Measurements from ENCODE around the gene SLC25A53.

DNA sequence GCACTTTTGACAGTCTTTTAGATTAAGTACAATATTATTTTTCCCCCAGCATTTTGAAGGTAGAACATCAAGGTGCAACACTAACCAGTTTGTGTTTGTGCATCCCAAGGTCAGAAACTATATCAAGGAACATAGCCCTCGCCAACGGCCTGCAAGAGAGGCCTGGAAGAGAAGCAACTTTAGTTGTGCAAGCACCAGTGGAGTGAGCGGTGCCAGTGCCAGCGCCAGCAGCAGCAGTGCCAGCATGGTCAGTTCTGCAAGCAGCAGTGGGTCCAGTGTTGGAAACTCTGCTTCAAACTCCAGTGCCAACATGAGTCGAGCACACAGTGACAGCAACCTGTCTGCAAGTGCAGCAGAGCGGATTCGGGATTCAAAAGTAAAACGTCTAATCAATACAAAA lies 31.1 kb upstream of the SLC25A53 start:
- TF ChIP-seq RNF2 (IDR thresholded peaks at IDR 0.05; ENCODE audit: borderline replicate concordance, low read depth) (no peak), POLR2AphosphoS2 (conservative IDR thresholded peaks at IDR 0.05; ENCODE audit: low read length) (no peak)

Measured in A549 (cell line).